A549 treated with DMSO at 1 μM for 4 hours (cell line): ENCODE results near the gene ATP2A1. TPM values are rescaled to one million over a fixed set of nuclear protein-coding genes. Genes with fewer than 3 reads are reported as not detected.

Source experiments
- total RNA-seq: library from RNA; stranded (reverse); fragments of 200-300 nt; extraction: Qiagen RNA extraction; gene quantifications from 5 replicates; pipeline ENCODE4 v1.2.3, GENCODE V29; 2022; ENCODE audit warnings: low read depth

Gene ATP2A1
- 1.4 to 3.6 TPM (median 2.4 TPM) in 5 replicates for total RNA-seq

DNA sequence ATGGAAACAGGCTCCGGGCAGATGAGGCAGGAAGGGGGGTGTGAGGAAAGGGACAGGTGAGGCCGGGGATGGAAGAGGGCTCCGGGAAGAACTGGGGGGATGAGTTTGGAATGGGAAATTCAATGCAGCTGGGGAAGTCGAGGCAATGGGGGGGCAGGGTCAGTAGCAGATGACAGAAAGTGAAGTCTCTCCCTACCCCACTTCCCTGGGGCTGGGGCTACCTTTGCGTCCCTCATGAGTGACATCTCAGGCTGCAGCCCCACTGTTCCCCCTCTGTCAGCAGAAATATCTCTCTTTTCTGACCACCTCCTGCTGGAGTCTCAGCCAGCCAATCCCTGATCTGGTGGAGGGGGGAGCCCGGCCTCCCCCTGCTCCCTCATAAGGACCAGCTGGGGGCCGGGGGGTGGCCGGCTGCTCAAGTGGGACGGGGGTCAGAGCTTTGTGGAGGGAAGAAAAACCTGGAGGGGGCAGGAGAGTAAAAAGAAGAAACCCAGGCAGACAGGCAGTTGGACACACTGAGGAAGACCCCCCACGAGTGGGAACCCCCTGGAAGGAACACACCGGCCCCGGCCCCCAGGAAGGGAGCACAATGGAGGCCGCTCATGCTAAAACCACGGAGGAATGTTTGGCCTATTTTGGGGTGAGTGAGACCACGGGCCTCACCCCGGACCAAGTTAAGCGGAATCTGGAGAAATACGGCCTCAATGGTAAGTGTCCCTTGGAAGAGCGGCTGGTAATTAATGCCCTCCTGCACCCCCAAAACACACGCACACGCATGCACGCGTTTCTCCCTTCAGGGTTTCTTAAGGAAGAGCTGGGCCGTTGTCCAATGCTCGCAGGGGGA, at the start of gene ATP2A1:
Gene ATP2A1 (plus strand): TSS at position 406 of the 844 bp plus-strand sequence. CDS start 184 bp downstream, at position 590.

DNA sequence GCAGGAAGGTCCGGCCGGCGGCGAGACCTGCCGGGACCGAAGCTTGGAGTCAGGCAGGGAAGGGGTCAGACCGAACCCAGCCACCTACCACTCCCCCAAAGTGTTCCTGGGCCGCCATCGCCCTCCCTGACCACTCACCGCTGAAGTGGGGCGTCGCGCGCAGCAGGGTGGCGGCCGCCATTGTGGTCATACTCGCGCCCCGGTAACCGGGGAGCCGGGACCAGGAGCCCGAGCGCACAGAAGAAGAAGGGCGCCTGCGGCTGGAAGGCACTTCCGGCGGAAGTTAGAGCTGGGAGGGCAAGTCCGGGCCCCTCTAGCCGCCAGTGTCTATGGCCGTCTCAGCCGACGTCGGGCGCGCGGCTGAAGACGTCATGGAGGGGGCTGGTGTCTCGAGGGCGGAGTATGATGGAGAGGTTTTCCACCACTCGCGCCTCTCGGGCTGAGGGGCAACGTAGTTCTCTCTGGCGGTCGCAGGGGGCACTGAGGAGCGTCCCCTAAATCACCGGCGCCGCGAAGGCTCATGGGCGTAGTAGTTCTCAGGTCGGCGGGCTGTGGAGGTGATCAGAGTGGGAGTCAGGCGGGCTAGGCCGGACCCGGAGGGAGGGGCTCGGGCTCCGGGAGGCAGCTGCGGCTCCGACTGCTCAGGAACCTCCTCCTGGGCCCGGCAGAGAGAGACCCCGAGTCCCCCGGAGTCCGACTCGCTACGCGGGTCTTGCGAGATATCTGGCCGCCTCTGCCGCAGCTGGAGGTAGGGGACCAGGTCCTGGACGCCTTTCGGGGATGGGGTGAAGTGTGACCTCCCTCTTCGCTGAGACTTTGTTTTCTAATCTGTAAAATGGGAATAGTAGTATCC, 32.0 kb upstream of the ATP2A1 start, which contains the start of gene TUFM:
Gene TUFM (minus strand): TSS at position 269 of the 853 bp plus-strand sequence. CDS start 79 bp downstream, at position 190.

DNA sequence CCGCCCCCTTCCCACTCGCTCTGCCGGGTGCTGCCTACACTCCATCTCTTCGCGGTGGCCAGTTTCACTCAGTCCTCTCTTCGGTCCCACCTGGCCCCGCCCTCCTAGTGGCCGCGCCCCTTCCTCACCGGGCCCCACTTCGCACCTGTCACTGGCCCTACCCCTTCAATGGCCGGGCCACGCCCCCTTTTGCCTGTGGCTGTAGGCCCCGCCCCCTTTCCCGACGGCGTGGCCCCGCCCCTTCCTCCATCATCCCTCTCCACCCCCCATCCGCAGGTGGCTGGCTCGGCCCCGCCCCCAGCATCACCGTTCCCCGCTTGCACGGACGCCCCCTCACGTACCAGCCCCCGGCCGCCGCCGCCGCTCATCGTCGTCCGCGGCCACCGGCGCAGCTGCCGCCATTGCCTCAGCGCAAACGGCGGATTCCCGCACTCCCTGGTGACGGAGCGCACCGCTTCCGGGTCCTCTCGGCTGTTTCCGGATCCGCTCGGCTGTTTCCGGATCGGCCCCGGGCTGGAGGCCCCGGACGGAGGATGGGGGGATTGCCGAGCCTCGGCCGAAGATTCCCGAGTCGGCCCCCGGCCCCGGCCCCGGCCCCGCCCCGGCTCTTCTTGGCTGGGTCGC, 46.6 kb downstream of the ATP2A1 start, which contains the start of gene RABEP2:
Gene RABEP2 (minus strand): TSS at position 477 of the 624 bp plus-strand sequence. CDS start 75 bp downstream, at position 402.

DNA sequence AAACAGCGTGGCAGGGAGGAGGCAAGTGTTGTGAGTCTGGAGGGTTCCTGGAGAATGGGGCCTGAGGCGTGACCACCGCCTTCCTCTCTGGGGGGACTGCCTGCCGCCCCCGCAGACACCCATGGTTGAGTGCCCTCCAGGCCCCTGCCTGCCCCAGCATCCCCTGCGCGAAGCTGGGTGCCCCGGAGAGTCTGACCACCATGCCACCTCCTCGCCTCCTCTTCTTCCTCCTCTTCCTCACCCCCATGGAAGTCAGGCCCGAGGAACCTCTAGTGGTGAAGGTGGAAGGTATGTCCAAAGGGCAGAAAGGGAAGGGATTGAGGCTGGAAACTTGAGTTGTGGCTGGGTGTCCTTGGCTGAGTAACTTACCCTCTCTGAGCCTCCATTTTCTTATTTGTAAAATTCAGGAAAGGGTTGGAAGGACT, 53.5 kb downstream of the ATP2A1 start, which contains the start of gene CD19:
Gene CD19 (plus strand): TSS at position 171 of the 425 bp plus-strand sequence. CDS start 30 bp downstream, at position 201.

DNA sequence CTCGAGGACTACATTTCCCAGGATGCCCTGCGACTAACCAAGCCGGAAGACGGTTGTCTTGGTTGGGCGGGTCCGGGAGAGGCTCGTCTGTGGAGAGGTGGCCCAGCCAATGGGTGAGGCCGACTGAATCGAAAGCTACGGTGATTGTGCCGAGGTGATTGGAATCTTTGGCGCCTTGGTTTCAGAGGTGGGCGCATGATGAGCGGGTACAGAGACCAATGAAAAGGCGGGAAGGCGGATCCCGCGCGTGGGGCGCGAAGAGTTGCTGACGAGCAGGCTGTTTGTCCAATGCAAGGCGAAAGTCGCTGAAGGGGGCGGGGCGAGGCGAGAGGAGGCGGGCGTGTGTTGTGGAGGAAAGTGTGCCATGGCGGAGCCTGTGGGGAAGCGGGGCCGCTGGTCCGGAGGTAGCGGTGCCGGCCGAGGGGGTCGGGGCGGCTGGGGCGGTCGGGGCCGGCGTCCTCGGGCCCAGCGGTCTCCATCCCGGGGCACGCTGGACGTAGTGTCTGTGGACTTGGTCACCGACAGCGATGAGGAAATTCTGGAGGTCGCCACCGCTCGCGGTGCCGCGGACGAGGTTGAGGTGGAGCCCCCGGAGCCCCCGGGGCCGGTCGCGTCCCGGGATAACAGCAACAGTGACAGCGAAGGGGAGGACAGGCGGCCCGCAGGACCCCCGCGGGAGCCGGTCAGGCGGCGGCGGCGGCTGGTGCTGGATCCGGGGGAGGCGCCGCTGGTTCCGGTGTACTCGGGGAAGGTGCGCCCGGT, 72.5 kb downstream of the ATP2A1 start, which contains the start of gene NFATC2IP:
Gene NFATC2IP (plus strand): TSS at position 290 of the 762 bp plus-strand sequence. CDS start 75 bp downstream, at position 365.

Other genes with a start within 250 kb of the ATP2A1 start
- gene NPIPB8, start 240.4 kb upstream of the ATP2A1 start, total RNA-seq: 0.52 to 0.56 TPM in 2 of 5 replicates, not detected in the others
- 182 to 381 TPM (median 343 TPM) in 5 replicates for gene EIF3C, start 167.0 kb upstream of the ATP2A1 start, total RNA-seq
- gene NPIPB9, start 126.7 kb upstream of the ATP2A1 start, total RNA-seq: 0.69 to 2.3 TPM (median 1.8 TPM) in 5 replicates
- 95.3 to 153 TPM (median 135 TPM) in 5 replicates for gene ATXN2L, start 55.5 kb upstream of the ATP2A1 start, total RNA-seq
- 230 to 318 TPM (median 288 TPM) in 5 replicates for gene TUFM, start 32.1 kb upstream of the ATP2A1 start, total RNA-seq
- gene SH2B1, start 14.6 kb upstream of the ATP2A1 start, total RNA-seq: 22.4 to 32.6 TPM (median 31.1 TPM) in 5 replicates
- 9.1 to 11.9 TPM (median 10.7 TPM) in 5 replicates for gene RABEP2, start 46.8 kb downstream of the ATP2A1 start, total RNA-seq
- not detected in 5 replicates for gene CD19, start 53.5 kb downstream of the ATP2A1 start, total RNA-seq
- gene NFATC2IP, start 72.4 kb downstream of the ATP2A1 start, total RNA-seq: 20.5 to 34.2 TPM (median 29.9 TPM) in 5 replicates
- 56.8 to 81.3 TPM (median 69.7 TPM) in 5 replicates for gene SPNS1, start 96.3 kb downstream of the ATP2A1 start, total RNA-seq
- 3.1 to 6.1 TPM (median 4.3 TPM) in 5 replicates for gene LAT, start 106.6 kb downstream of the ATP2A1 start, total RNA-seq